ENCODE results near the gene BIK.

Gene BIK

DNA sequence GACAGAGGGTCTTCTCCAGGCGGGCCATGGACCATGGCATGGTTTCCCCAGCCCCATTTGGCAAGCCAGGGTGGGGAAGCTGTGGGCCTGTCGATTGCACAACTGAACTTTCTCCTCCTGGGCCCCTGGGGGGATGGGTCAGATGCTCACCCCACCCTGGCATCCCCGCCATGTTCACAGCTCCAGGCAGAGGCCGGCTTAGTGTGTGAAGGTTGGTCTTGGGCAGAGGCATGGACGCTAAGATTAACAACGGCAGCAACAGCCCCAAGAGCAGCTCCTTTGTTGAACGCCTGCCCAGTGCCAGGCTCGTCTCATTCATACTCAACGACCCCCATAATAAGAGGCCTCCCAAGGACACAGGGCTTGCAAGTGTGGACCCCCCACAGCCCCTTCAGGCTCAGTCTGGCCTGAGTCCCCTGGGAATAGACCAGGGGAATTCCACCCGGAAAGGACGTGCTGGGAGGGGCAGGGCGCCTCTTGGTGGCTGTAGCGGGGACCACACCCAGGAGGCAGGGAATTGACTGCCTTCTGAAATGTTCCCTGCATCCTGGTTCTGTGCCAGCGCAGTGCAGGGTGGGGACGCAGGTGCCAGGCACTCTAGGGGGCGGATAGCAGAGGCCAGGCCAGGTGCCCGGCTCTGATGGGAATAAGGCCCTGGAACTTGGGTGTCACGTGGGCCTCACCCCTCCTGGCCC, 49.1 kb downstream of the BIK start:
- DNase-seq (ENCODE audit: low read depth, low spot score) = no peak

DNA sequence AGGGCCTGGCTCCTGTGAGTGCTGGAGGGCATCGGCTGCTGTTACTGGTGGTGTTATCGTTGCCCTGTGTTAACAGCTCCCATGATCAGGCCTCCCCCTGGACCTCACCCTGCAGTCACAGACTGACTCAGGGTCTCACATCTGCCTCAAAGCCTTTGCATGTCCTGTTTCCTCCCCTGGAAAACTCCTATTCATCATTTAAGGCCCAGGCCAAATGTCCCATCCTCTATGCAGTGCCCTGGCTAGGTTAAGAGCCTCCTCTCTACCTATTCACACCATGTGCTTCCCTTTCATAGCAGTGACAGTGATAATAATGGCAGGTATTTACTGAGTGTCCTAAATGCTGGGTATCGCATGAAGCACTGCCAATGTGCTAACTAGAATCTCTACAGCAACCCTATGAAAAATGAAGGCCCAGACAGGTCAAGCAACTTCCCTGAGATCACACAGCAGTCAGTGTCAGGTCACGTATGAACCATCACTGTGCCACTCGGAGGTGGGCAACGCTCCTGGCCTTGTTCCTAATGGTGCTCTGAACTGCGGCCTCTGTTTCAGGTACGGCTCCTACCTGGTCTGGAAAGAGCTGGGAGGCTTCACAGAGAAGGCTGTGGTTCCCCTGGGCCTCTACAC, 50.1 kb downstream of the BIK start:
- DNase-seq (ENCODE audit: low read depth, low spot score) = no peak

DNA sequence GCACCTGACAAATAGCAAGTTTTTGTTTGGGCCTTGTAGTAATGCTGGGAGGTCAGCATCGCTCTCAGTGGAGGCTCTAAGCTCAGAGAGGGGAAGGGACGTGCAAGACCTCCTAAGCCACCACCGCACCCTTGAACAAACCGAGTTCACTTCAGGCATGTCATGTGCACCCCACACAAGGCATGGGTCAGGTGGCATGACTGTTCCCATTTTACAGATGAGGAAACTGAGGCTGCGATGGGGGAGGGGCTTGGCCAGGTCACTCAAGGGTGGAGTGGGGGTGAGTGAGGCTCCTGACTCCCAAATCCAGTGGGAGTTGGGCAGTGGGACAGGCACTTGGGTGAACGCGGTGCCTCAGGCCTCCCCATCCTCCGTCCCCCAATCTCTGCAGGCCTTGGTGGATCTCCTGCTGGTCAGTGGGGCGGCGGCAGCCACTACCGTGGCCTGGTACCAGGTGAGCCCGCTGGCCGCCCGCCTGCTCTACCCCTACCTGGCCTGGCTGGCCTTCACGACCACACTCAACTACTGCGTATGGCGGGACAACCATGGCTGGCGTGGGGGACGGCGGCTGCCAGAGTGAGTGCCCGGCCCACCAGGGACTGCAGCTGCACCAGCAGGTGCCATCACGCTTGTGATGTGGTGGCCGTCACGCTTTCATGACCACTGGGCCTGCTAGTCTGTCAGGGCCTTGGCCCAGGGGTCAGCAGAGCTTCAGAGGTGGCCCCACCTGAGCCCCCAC, 52.0 kb downstream of the BIK start:
- no peak for DNase-seq (ENCODE audit: low read depth, low spot score)

DNA sequence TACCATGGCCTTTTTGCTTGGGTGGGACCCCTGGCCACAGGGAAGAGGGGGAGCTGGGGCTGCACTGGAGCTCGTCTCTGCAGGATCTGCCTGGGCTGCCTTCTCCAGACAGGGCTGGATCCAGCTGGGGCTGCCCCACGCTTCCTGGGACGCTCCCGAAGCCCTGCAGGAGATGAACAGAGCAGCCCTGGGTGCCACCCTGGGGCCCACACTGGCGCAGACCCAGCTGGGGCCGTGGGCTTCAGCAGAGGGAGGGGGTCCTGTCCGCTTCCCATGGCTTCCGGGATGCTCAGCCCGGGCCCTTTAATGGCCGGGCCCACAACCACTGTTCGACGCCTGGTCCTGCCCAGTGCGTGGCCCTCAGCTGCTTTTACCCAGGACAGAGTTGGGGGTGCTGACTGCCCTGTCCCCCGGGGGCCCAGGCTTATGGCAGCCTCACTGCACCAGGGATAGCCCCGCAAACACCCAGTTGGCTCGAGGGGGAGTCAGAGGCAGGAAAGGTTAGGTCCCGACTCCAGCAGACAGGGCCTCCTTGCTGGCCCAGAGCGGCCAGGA, 52.8 kb downstream of the BIK start:
- no peak for DNase-seq (ENCODE audit: low read depth, low spot score)

DNA sequence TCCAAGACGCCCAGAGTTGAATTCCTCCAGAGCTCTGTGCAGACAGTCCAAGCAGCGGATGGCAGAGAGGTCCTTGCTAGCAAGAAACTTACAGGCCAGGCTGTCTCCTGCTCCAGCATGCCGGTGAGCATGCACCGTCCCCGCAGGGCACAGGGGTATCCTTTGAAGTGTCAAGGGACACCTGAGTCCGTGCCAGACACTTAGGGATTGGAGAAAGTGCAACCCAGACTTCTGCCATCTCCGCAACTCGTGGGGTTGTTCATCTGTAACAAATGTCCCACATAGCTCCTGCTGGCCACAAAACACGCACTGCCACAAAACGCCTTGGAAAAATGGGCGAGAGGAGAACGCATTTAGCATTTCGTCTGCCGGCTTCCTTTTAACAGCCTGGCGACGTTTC, 54.1 kb downstream of the BIK start:
- no peak for DNase-seq (ENCODE audit: low read depth, low spot score)

DNA sequence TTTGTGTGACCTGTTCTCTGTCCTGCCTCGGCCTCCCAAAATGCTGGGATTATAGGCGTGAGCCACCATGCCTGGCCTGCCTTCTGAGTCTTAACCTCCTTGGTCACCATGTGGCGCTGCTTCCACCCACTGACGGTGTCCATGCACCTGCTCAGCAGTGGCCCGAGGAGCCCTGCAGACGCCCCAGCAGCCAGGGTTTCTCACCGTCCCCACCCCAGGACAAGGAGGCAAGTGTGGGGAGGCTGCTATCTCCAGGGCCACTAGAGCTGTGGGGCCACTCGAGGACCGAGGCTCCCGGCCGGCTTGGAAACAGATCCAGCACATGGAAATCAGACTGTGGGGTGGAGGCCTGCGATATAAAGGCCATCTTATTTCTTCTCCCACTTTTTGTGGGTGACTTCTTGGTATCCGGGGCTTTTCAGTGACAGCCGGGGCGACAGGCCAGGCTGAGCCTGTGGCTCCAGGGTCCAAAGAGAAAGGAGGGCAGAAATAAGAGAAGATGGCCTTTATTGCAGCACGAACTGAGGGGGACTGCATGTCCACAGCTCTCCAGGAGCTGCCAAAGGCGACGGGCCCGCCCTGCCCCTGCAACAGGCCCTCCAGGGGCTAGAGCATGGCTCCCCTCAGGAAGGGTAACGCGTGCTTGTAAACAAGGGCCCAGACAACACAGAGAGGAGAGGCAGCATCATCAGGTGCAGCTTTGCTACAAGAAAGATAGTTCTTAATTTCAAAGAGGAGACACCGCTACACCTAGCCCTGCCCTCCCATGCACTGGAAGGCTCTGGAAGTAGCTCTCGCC, 55.8 kb downstream of the BIK start:
- DNase-seq (ENCODE audit: low read depth, low spot score) = no peak

DNA sequence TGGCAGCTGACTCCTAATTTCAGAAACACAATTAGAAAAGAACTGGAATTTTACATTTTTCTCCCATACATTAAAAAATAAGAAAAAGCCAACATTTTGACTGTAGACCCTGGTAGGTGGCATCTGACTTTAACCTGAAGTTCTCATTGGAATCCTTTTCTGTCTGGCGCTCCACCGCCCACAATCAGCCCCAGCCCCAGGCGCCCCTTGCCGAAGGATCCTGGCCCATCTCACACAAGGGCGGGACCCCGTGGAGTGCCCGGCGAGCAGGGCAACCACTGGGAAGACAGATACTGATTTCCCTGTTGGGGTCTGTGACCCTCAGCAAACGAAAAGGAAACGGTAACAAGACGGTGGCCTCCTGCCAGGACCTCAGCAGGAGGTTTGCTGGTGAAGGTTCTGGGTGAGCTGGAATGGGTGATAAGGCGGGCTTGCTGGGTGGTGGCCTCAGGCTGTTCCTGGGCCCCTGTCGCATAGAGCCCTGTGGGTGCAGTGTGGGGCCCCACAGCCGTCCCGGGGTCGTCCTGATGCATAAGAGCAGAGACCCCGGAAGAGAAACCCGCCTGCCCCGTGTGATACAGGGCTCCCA, 56.5 kb downstream of the BIK start:
- no peak for DNase-seq (ENCODE audit: low read depth, low spot score)

DNA sequence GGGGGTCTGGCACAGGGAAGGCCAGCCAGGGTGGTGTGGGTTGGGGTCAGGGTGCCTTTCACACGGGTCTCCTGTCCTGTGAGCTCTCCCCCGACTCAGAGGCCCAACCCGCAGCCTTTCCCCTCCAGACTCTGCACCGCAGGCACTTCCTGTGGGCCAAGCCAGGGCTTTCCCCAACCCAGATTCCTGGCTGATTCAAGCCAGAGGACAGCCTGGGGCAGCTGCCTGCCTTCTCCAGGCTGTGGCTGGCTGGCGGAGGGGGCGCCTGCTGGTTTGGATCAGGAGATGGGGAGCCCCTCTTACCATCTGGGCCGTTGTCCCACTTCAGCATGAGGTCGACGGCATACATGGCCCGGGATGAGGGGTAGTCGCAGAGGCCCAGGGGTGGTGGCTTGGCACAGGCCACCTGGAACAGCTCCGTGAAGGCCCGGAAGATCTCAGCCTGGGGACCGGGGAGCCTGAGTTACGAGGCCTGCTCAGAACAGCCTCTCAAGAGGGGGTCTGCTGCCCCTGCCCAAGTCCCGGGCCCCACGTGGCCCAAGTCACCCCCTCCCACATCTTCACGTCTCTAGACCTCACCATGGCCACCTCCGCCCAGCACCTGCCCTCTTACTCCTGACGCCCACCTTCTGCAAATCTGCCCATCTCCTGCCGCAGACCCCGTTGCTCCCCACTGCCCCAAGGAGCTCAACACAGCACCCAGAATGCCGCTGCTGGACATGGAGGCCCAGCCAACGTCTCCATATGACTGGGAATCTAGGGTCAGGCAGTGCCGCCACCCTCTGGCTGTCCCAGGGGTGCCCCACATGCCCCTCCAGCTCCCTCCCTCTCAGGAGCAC, 58.1 kb downstream of the BIK start:
- DNase-seq (ENCODE audit: low read depth, low spot score) = no peak

DNA sequence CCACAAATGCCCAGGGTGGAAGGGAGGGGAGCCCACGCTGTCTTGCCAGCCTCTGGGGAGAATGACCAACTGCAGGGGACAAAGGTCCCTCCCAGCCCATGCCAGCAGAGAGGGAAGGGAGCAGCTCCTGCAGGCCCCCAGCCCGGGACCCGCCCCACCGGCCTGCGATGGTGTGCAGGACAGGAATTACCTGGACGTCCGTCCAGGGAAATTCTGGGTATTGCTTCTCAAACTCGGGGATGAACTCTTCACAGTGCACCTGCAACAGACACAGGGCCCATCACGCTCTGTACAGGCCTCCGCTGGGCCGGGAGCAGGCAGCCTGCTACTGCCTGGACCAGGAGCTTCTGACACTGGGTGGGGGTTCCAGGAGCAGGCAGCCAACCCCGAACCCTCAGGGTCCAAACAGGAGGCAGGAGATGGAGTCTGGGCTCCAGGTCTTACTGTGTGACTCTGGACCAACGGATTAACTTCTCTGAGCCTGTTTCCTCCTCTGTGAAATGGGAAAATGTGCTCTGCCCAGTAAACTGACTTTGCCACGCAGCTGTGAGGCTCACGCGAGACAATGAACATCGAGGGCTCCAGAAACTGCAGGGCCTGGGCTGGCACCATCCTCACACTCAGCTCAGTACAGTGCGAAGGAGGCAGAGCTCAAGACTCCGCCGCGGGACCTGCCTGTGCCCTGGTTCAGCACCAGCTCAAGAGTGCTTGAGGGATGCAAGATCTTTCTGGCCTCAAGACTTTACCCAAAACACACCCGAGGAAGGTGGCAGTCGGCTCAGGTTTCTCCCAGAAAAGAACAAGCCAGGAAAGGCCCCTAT, 59.0 kb downstream of the BIK start:
- no peak for DNase-seq (ENCODE audit: low read depth, low spot score)

DNA sequence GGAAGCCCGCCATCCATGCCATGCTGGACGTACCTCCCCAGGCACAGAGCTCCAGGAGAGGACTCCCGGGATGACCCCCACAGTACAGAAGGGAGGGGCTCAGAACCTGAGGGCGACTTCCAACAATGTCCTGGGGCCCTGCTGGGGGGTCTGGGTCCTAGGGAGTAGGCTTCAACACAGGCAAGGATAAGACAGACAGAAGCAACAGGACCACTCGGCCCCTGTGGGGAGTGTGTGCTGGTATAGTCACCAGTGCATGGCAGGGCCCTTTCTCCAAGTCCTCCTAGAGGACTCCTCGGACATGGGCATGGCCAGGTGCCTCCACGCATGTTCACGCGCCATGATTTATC, 59.6 kb downstream of the BIK start:
- no peak for DNase-seq (ENCODE audit: low read depth, low spot score)

DNA sequence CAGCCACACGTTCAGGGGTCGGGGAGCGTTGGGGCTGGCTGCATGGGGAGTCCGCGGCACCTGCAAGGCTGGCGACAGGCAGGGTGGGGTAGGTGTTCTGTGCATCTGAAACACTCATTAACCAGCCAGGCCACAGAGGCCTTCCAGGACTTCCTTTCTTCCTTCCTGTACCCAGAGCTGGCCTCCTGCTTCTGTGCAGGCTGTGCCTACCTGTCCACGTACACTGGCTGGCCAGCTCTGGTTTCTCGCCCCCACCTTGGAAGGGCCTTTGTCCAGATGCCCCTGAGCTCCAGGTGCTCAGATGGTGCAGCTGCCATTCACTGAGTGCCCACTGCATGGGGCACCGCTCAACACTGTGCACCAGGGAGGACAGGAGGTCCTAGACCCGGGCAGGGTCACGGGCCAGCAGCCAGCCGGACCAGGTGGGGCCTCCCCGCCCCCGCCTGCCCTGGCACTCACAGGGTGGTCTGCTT, 60.5 kb downstream of the BIK start:
- DNase-seq (ENCODE audit: low read depth, low spot score) = no peak

DNA sequence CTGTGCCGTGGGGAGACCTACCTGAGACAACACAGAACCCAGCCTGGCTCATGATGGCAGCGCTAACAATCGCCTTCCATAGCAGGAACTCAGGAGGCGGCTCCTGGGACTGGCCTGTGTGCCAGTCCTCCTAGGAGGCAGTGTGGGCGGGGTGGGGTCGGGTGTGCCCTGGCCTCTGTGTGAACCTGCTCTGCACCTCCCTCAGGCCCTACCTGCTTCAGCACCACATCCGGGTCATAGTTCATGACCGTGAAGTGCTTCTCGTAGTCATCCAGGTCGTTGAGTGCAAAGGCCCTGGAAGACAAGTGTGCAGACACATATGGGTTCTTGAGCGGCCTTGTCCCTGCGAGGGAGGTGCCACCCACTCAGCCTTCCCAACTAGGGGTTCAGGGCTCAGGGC, 61.1 kb downstream of the BIK start:
- DNase-seq (ENCODE audit: low read depth, low spot score) = no peak

DNA sequence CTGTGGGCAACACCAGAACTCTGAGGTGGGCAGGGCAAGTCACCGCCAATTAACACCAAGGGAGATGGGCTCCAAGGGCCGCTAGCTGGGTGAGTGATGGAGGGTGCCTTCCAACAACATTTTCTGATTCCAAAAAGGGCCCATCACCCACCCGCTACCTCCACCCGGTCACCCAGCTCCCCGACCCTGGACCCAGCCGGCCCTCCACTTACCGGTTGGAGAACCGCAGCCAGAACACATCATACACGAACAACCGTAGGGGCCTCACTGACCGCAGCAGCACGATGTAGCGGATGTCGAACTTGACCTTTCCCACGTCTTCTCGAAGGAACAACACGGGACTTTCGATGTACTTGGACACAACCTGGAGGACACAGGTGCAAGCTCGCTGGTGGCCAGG, 61.6 kb downstream of the BIK start:
- DNase-seq (ENCODE audit: low read depth, low spot score) = no peak

DNA sequence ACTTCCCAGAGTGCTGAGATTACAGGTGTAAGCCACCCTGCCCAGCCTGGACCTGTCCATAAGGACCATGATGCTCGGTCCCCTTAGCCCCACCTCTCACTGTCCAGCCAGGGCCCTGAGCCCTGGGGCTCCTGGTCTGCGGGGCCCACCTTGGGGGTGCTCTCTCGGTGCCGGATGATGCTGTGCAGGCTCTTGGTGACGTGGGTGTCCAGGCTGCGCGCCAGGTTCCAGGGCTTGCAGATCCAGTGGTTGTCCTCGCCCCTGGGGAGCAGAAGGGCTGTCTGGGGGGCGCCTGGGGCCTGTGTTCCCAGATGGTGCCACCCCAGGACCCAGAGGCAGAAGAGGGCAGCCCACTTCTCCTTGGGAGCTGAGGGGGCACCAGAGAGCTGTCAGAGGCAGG, 63.0 kb downstream of the BIK start:
- DNase-seq (ENCODE audit: low read depth, low spot score) = no peak

DNA sequence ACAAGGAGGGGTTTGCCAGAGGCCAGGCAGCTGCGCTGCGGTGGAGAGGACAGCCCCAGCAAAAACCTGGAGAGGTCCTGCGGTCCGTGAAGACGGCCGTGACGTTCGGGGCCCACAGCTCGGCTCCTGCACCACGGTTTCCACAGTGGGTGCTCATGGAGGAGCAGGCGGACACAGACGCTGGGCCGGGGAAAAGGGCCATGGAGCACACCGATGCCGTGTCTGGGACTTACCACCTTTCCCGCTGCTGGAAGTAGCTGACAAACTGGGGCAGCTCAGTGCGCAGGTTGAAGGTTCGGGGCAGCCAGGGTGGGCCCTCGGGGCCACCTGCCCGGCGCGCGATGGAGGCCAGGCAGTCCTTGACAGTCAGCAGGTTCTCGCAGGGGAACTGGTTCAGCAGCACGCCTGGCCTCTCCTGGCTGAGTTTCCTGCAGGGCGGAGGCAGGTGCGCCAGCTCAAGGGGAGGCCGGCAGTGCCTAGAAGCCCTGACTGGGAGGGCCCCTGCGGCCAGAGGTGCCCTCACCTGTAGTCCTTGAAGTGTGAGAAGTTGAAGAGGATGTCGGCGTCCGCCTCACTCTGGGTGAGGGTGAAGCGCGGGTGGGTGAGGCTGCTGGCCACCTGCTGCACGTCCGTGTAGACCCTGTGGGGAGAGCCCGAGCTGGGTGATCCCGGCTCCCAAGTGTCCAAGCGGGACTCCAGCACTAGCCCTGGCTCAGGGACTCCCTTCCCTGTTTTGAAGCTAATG, 63.6 kb downstream of the BIK start:
- no peak for DNase-seq (ENCODE audit: low read depth, low spot score)

DNA sequence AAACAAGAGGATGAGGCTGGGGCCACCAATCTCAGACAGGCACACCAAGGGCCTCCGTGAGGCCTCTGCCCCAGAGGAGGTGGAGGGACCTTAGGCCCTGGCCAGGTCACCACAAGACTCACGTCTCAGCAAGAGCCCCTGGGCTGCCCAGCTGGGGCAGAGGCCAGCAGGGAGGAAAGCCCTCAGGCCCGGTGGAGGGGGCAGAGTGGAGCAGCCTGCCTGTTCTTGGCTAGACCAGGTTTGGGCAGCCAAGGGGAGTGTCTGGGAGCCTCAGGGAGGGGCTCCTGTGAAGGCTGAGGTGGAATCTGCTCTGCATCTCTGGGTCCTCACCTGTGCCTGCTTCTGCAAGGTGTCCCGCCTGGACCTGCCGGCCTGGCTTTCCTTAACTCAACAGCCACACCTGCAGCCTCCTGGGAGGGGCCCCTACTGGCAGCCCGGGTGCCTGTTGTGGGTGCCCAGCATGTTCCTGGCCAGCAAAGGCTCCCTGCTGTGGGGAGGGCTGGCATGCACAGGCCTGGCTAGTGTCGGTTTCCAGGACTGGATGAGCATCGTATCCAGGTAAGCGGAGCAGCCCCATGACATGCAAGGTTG, 64.5 kb downstream of the BIK start:
- DNase-seq (ENCODE audit: low read depth, low spot score) = no peak

DNA sequence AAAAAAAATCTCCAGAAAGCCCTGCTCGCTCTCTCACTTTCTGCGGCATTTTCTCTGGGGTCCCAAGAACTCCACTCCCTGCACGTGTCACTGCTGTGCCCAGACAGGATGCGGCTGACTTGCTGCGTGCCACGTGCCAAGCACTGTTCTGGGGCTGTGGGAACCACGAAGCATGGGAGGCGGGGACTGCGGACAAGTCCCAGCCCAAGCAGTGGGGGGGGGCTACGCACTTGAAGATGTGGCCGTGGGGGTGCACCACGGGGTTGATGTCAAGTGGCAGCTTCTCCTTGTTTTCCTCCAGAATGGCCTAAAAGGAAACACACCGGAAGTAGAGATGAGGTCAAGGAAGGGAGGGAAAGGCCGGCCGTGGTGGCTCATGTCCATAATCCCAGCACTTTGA, 65.5 kb downstream of the BIK start:
- no peak for DNase-seq (ENCODE audit: low read depth, low spot score)

DNA sequence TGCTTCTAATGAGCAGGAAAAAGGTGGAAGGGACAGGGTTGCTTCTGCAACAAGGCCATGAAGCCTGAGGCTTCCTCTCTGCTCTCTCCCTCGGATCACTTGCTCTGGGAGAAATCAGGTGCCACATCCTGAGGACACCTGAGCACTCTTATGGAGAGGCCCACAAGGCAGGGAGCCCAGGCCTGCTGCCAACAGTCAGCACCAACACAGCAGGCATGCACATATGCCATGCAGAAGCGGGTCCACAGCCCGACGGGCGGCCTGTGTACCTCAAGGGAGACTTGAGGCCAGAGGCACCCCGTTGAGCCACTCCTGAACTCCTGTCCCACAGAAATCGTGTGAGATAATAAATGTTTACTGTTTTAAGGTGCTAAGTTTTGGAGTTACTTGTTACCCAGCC, 66.9 kb downstream of the BIK start:
- no peak for DNase-seq (ENCODE audit: low read depth, low spot score)

Measured in iPS DF 19.7 (cell line).